B cell (primary cell): ENCODE results near the gene IL1RAP. TPM values are rescaled to one million over a fixed set of nuclear protein-coding genes. Genes with fewer than 3 reads are reported as not detected.

Experiments
- ATAC-seq: fragments of 200-7000 bp; cut with Tn5 transposase; one replicate; pipeline ENCODE4 v1.10.0; 2021; ENCODE audit warnings: low read depth, mild to moderate bottlenecking, moderate number of reproducible peaks, moderate library complexity
- CTCF ChIA-PET: fragments of 350-600 bp; sonication (Branson Sonifier 250); formaldehyde crosslinking; loops from one replicate; lab custom pipeline; 2021; ENCODE audit warnings: antibody characterized with exemption, inconsistent platforms; lab: Charles Lee
- POLR2A ChIA-PET: fragments of 350-600 bp; sonication (Branson Sonifier 250); formaldehyde crosslinking; loops from one replicate; lab custom pipeline; 2021; ENCODE audit warnings: antibody characterized with exemption; lab: Charles Lee
- DNase-seq: peaks from one replicate; pipeline ENCODE4 v3.0.0; 2013
- H2AFZ ChIP-seq: 2 replicates; pipeline ENCODE4 v1.6.1; 2012; ENCODE audit warnings: mild to moderate bottlenecking, low read depth, low read length; ENCODE audit not compliant: insufficient read depth, poor library complexity, severe bottlenecking
- H3K27ac ChIP-seq, 2 donors: 1 replicate in 1 of 2; 2 replicates in 1 of 2; pipeline ENCODE4 v1.5.1; 2012 to 2013; ENCODE audit warnings: low read length in 2 of 2, mild to moderate bottlenecking in 2 of 2, moderate library complexity in 1 of 2
- H3K27me3 ChIP-seq, 4 experiments: fragments of 200-600 bp in 1 of 4; sonication (generic) in 1 of 4; replicated peaks in 1 of 4; 1 replicate in 2 of 4; 2 replicates in 2 of 4; pipeline versions ENCODE4 v1.6.1 to v1.7.0; 2013 to 2016; ENCODE audit warnings: low read length in 3 of 4, mild to moderate bottlenecking in 2 of 4, mixed read lengths in 1 of 4, moderate library complexity in 1 of 4; ENCODE audit not compliant: insufficient read depth in 4 of 4, control insufficient read depth in 3 of 4; ENCODE audit errors: control extremely low read depth in 1 of 4
- H3K36me3 ChIP-seq, 2 experiments: replicated peaks in 1 of 2; 1 replicate in 1 of 2; 2 replicates in 1 of 2; pipeline versions ENCODE4 v1.6.1 to v1.7.1; 2013; ENCODE audit warnings: low read length in 1 of 2; ENCODE audit not compliant: insufficient read depth in 2 of 2, control insufficient read depth in 1 of 2; ENCODE audit errors: control extremely low read depth in 1 of 2, extremely low read depth in 1 of 2
- H3K4me1 ChIP-seq, 2 donors: fragments of 200-600 bp in 1 of 2; sonication (generic) in 1 of 2; 1 replicate in 1 of 2; 2 replicates in 1 of 2; pipeline versions ENCODE4 v1.5.1 to v1.6.1; 2013 to 2017; ENCODE audit warnings: low read length in 2 of 2; ENCODE audit not compliant: control insufficient read depth in 2 of 2, insufficient read depth in 2 of 2
- H3K4me2 ChIP-seq: replicated peaks from 2 replicates; pipeline ENCODE3; 2012; ENCODE audit warnings: mild to moderate bottlenecking, low read depth, low read length; ENCODE audit not compliant: poor library complexity, severe bottlenecking
- H3K4me3 ChIP-seq, 5 experiments: fragments of 200-600 bp in 1 of 5; sonication (generic) in 1 of 5; 1 replicate in 3 of 5; 2 replicates in 2 of 5; pipeline versions ENCODE4 v1.5.1 to v1.7.0; 2011 to 2016; ENCODE audit warnings: low read length in 4 of 5, mild to moderate bottlenecking in 4 of 5, low read depth in 2 of 5, control low read depth in 1 of 5, moderate library complexity in 1 of 5; ENCODE audit not compliant: insufficient read depth in 1 of 5; ENCODE audit errors: control extremely low read depth in 1 of 5, extremely low read depth in 1 of 5
- H3K79me2 ChIP-seq: fragments of 200-600 bp; sonication (generic); one replicate; pipeline ENCODE4 v1.6.0; 2016; ENCODE audit warnings: low read length; ENCODE audit not compliant: control insufficient read depth, insufficient read depth
- H3K9ac ChIP-seq: fragments of 200-600 bp; sonication (generic); 2 replicates; pipeline ENCODE4 v1.6.1; 2017; ENCODE audit warnings: mild to moderate bottlenecking, low read length, moderate library complexity
- H3K9me3 ChIP-seq, 3 donors: one replicate each; pipeline versions ENCODE4 v1.6.1 to v1.7.1; 2013; ENCODE audit warnings: low read length in 2 of 3; ENCODE audit not compliant: control insufficient read depth in 2 of 3, insufficient read depth in 1 of 3; ENCODE audit errors: control extremely low read depth in 1 of 3
- H4K20me1 ChIP-seq: 2 replicates; pipeline ENCODE4 v1.6.0; 2012; ENCODE audit warnings: mild to moderate bottlenecking, low read length; ENCODE audit not compliant: insufficient read depth, control insufficient read depth, poor library complexity, severe bottlenecking
- H3K27ac Mint-ChIP-seq: one replicate; pipeline ENCODE4 v1.8.0; 2021; ENCODE audit warnings: mixed read lengths
- H3K27me3 Mint-ChIP-seq: one replicate; pipeline ENCODE4 v1.8.0; 2021; ENCODE audit warnings: mixed read lengths
- H3K4me1 Mint-ChIP-seq: one replicate; pipeline ENCODE4 v1.8.0; 2021; ENCODE audit warnings: mixed read lengths
- H3K4me3 Mint-ChIP-seq: one replicate; pipeline ENCODE4 v1.8.0; 2021; ENCODE audit warnings: mixed read lengths
- H3K9me3 Mint-ChIP-seq: one replicate; pipeline ENCODE4 v1.8.0; 2022; ENCODE audit warnings: mixed read lengths; ENCODE audit not compliant: insufficient read depth
- EZH2 ChIP-seq: IDR thresholded peaks from 2 replicates; pipeline ENCODE4 v1.6.1; 2012; ENCODE audit warnings: borderline replicate concordance, low read depth, mild to moderate bottlenecking, moderate library complexity, low read length; ENCODE audit not compliant: insufficient read depth, poor library complexity, severe bottlenecking
- WGBS: methylation state at CpG from one replicate; pipeline ENCODE4 v1.1.5; 2013; ENCODE audit warnings: missing lambda C conversion rate; ENCODE audit not compliant: insufficient coverage; 5-methylcytosine and 5-hydroxymethylcytosine counted together
- intact Hi-C: fragments of 100-400 bp; cut with micrococcal nuclease; formaldehyde crosslinking; loops from one replicate; pipeline ENCODE4 v1.10.0; 2022
- polyA plus RNA-seq: library from polyadenylated mRNA; depleted of rRNA; stranded (reverse); fragments of >200 nt; gene quantifications from 2 replicates; pipeline ENCODE4 v1.2.3, GENCODE V29; 2012
- total RNA-seq, 2 donors: library from RNA; stranded (reverse); fragments of 120-200 nt in 1 of 2; gene quantifications; 1 replicate in 1 of 2; 2 replicates in 1 of 2; pipeline versions ENCODE4 v1.2.3 to v1.2.4, GENCODE V29; 2013 to 2022
- TF ChIP-seq, protein P1 (sequence below): fragments of 200-600 bp; IDR thresholded peaks from one replicate; pipeline ENCODE4 v1.8.0; 2022; ENCODE audit warnings: antibody characterized with exemption, mild to moderate bottlenecking

IL1RAP gene
- total and polyA plus RNA-seq, 2 donors (not counting 1 experiment from before 2014, with no cell fraction given), result 2.3 to 11.5 TPM

DNA sequence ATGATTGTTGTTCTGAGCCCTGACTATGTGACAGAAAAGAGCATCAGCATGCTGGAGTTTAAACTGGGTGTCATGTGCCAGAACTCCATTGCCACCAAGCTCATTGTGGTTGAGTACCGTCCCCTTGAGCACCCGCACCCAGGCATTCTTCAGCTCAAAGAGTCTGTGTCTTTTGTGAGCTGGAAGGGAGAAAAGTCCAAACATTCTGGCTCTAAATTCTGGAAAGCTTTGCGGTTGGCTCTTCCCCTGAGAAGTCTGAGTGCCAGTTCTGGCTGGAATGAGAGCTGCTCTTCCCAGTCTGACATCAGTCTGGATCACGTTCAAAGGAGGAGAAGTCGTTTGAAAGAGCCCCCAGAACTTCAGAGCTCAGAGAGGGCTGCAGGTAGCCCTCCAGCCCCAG lies 142.0 kb downstream of the IL1RAP start:
- WGBS, result 90% methylated on average over 5 of the region's 5 CpGs
- no peak overlapping the region for H3K27ac ChIP-seq
- ChIA-PET CTCF (no interaction called here), POLR2A (no interaction called here)
- H4K20me1 ChIP-seq, result no peaks in the 10 kb centered on the region
- H3K4me3 ChIP-seq, result no peak overlapping the region
- intact Hi-C loops, result no loop called here
- H3K79me2 ChIP-seq, result no peaks in the 10 kb centered on the region
- Mint-ChIP-seq H3K4me1 (no peaks in the 10 kb centered on the region), H3K4me3 (no peak overlapping the region), H3K27me3 (peaks cover 15% of the 10 kb centered on the region), H3K9me3 (peaks cover 2% of the 10 kb centered on the region), H3K27ac (no peak overlapping the region)
- no peaks in the 10 kb centered on the region for H3K36me3 ChIP-seq
- TF ChIP-seq EZH2, result no peak
- TF ChIP-seq, protein P1, sequence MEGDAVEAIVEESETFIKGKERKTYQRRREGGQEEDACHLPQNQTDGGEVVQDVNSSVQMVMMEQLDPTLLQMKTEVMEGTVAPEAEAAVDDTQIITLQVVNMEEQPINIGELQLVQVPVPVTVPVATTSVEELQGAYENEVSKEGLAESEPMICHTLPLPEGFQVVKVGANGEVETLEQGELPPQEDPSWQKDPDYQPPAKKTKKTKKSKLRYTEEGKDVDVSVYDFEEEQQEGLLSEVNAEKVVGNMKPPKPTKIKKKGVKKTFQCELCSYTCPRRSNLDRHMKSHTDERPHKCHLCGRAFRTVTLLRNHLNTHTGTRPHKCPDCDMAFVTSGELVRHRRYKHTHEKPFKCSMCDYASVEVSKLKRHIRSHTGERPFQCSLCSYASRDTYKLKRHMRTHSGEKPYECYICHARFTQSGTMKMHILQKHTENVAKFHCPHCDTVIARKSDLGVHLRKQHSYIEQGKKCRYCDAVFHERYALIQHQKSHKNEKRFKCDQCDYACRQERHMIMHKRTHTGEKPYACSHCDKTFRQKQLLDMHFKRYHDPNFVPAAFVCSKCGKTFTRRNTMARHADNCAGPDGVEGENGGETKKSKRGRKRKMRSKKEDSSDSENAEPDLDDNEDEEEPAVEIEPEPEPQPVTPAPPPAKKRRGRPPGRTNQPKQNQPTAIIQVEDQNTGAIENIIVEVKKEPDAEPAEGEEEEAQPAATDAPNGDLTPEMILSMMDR, result no peak
- ATAC-seq (no peak), DNase-seq (no peak)
- no peaks in the 10 kb centered on the region for H3K9me3 ChIP-seq
- H3K4me1 ChIP-seq, result no peaks in the 10 kb centered on the region
- no peak overlapping the region for H3K9ac ChIP-seq
- H2AFZ ChIP-seq, result no peak overlapping the region
- no peak overlapping the region for H3K4me2 ChIP-seq
- H3K27me3 ChIP-seq, result no peaks in the 10 kb centered on the region

DNA sequence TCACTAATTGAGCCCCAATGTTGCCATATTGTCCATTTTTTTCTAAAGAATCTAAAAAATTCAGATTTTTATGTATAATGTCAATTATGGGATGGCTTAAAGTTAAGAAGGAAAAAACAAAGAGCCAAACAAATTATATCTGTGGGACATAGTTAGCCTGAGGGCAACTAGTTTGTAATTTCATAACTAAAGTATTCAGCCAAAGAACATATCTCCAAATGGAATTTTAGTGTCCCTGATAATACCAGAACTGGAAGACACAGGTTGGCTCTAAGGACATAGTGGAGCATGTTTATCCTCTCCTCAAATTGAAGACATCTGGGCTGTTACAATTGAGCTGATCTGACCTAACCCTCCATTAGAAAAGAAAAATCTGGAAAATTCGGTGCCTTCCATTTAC lies 144.2 kb downstream of the IL1RAP start:
- no peak for TF ChIP-seq EZH2
- TF ChIP-seq, protein P1, result no peak
- no peak overlapping the region for H3K4me3 Mint-ChIP-seq
- H3K27me3 ChIP-seq, result no peaks in the 10 kb centered on the region
- no peak for DNase-seq
- no peaks in the 10 kb centered on the region for H3K9me3 ChIP-seq
- no peak for ATAC-seq
- ChIA-PET CTCF (interaction anchor here (0.9 kb wide), 1 partner anchor 40 kb away, joined by 3 read pairs; no protein-coding TSS in a partner anchor), POLR2A (no interaction called here)
- no peaks in the 10 kb centered on the region for H3K36me3 ChIP-seq
- no peak overlapping the region for H3K4me3 ChIP-seq
- H3K9ac ChIP-seq, result no peak overlapping the region
- no peaks in the 10 kb centered on the region for H3K79me2 ChIP-seq
- WGBS, result 100% methylated on average over 1 of the region's 1 CpG
- H3K4me1 Mint-ChIP-seq, result no peaks in the 10 kb centered on the region
- intact Hi-C loops, result no loop called here
- no peaks in the 10 kb centered on the region for H4K20me1 ChIP-seq
- H3K4me2 ChIP-seq, result no peak overlapping the region
- H3K27ac Mint-ChIP-seq, result no peak overlapping the region
- no peak overlapping the region for H2AFZ ChIP-seq
- no peaks in the 10 kb centered on the region for H3K4me1 ChIP-seq
- H3K9me3 Mint-ChIP-seq, result no peaks in the 10 kb centered on the region
- peaks cover 15% of the 10 kb centered on the region for H3K27me3 Mint-ChIP-seq
- H3K27ac ChIP-seq, result no peak overlapping the region
